Measurements from ENCODE around the gene ZFP3. TPM values are rescaled to one million over a fixed set of nuclear protein-coding genes. Genes with fewer than 3 reads are reported as not detected.
A peak's percentile ranks its signal among the peaks of the same experiment; 100 is the strongest.

The ZFP3 gene
- total and polyA plus RNA-seq, 2 of the 4 experiments (the other 2 are of a cell fraction) = 0.54 to 0.75 TPM

DNA sequence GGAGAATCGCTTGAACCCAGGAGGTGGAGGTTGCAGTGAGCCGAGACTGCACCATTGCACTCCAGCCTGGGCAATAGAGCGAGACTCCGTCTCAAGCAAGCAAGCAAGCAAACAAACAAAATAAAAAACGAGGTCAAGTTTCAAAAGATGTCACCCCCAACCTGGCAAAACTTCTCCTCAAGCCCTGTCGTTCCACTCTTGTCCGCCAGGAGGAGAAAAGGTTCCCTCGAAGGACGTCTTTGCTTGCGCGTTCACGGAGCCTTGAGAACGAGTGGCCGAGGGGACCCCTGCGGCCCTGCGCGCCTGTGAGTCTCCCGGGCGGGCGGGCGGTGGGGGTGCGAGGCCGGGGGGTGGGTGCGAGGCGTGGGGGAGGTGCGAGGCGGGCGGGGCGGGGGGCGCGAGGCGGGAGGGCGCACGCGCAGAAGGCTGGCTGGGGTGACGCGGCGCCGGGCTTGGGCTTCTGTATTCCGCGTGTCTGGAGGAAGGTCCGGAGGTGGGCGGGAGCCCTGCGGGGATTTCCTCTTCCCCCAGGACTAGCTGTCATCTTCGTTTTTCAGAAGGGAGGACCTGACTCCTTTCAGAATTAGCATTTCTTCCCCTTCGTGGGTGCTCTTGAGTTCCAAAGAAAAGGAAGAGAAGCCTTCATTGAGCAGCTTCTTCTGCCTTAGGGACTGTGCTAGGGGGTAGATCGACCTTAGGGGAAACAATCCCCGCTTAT lies 46.7 kb upstream of the ZFP3 start:
- Histone ChIP-seq H2BK5ac (ENCODE audit: low read depth, low read length, poor library complexity, severe bottlenecking) (no peak overlapping the region), H2AFZ (replicated peaks; ENCODE audit: low read length, poor library complexity) (peak overlapping the region; percentile 94), H3K4me1 (ENCODE audit: control insufficient read depth, insufficient read depth, low read length) (no peaks in the 10 kb centered on the region), H2BK20ac (ENCODE audit: low read depth, low read length) (no peak overlapping the region), H3K79me1 (ENCODE audit: low read depth in 1 of 2, low read length in 2 of 2) (no peaks in the 10 kb centered on the region), H3K9me3 (ENCODE audit: control insufficient read depth, insufficient read depth, low read length) (no peaks in the 10 kb centered on the region), H4K8ac (ENCODE audit: low read depth in 2 of 2, low read length in 2 of 2) (peak overlapping the region; percentile 77; a peak in 3 of 4 replicates), H3K23ac (ENCODE audit: low read depth, low read length) (peak overlapping the region; percentile 89; the same call in 1 of the 2 replicates), H3K9ac (ENCODE audit: low read depth, low read length) (peak overlapping the region; percentile 60), H3K4ac (ENCODE audit: low read depth, low read length) (peak overlapping the region; percentile 79), H3K18ac (ENCODE audit: low read depth, low read length) (peak overlapping the region; percentile 6; the same call in 1 of the 2 replicates), H3K14ac (replicated peaks; ENCODE audit: low read depth, low read length) (peak overlapping the region; percentile 57; the same call in 1 of the 2 replicates), H4K91ac (ENCODE audit: insufficient read depth, low read depth, low read length) (no peak overlapping the region), H4K20me1 (ENCODE audit: insufficient read depth, low read length) (no peaks in the 10 kb centered on the region), H3K9me1 (ENCODE audit: insufficient read depth, low read length) (no peaks in the 10 kb centered on the region; the same call in 1 of the 2 replicates), H3K56ac (ENCODE audit: extremely low read depth, insufficient read depth, low read length) (no peak overlapping the region), H3K27ac (ENCODE audit: insufficient read depth, low read length) (no peak overlapping the region), H2AK5ac (ENCODE audit: low read depth, low read length) (no peak overlapping the region), H2BK120ac (ENCODE audit: low read depth, low read length) (0 out of 2 replicates have a peak overlapping the region, but pooled peaks have one; percentile 45), H2AK9ac (replicated peaks; ENCODE audit: low read depth, low read length, poor library complexity) (peak overlapping the region; percentile 15), H3K4me3 (ENCODE audit: insufficient read depth, low read depth, low read length) (peak overlapping the region; percentile 38), H3K36me3 (ENCODE audit: control insufficient read depth, insufficient read depth, low read length) (no peaks in the 10 kb centered on the region), H4K5ac (ENCODE audit: low read depth, low read length) (peak overlapping the region; percentile 61), H2BK15ac (ENCODE audit: low read depth, low read length) (no peak overlapping the region), H3K4me2 (ENCODE audit: low read depth, low read length) (peak overlapping the region; percentile 85), H3K27me3 (ENCODE audit: control insufficient read depth, insufficient read depth, low read length) (peaks cover 8% of the 10 kb centered on the region)
- no TSS peak for BruUV-seq (replicated peaks)
- peak; percentile 73 for DNase-seq
- ChIA-PET POLR2A (ENCODE audit: unreplicated experiment) (no interaction called here), CTCF (interaction anchor here (1.4 kb wide), 1 partner anchor 31 kb away, joined by 10 read pairs; no protein-coding TSS in a partner anchor)
- WGBS, 2 experiments (ENCODE audit: extremely low coverage in 2 of 2, insufficient read length in 1 of 2) = 25% methylated on average over 2 of the region's 48 CpGs; no CpG with 5 or more reads in 1 of the 2 experiments
- TF ChIP-seq MAZ (IDR thresholded peaks at IDR 0.05; ENCODE audit: borderline replicate concordance, low read depth, low read length) = peak; percentile 32; the same call in 1 of the 2 replicates
- peak; percentile 54 for TF ChIP-seq RAD21 (IDR thresholded peaks at IDR 0.05; ENCODE audit: low read length)
- TF ChIP-seq, protein P1, sequence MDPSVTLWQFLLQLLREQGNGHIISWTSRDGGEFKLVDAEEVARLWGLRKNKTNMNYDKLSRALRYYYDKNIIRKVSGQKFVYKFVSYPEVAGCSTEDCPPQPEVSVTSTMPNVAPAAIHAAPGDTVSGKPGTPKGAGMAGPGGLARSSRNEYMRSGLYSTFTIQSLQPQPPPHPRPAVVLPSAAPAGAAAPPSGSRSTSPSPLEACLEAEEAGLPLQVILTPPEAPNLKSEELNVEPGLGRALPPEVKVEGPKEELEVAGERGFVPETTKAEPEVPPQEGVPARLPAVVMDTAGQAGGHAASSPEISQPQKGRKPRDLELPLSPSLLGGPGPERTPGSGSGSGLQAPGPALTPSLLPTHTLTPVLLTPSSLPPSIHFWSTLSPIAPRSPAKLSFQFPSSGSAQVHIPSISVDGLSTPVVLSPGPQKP (IDR thresholded peaks at IDR 0.05; ENCODE audit: borderline replicate concordance, low read depth, low read length) = no peak
- TF ChIP-seq SMC3 (IDR thresholded peaks at IDR 0.05; ENCODE audit: low read depth, low read length) = peak; percentile 67
- TF ChIP-seq MXI1 (IDR thresholded peaks at IDR 0.05; ENCODE audit: borderline replicate concordance, low read depth, low read length) = 0 out of 2 replicates have a peak, but pooled peaks have one; percentile 36
- TF ChIP-seq NFE2L2 (IDR thresholded peaks at IDR 0.05; ENCODE audit: low read depth, low read length) = no peak
- TF ChIP-seq, protein P2, sequence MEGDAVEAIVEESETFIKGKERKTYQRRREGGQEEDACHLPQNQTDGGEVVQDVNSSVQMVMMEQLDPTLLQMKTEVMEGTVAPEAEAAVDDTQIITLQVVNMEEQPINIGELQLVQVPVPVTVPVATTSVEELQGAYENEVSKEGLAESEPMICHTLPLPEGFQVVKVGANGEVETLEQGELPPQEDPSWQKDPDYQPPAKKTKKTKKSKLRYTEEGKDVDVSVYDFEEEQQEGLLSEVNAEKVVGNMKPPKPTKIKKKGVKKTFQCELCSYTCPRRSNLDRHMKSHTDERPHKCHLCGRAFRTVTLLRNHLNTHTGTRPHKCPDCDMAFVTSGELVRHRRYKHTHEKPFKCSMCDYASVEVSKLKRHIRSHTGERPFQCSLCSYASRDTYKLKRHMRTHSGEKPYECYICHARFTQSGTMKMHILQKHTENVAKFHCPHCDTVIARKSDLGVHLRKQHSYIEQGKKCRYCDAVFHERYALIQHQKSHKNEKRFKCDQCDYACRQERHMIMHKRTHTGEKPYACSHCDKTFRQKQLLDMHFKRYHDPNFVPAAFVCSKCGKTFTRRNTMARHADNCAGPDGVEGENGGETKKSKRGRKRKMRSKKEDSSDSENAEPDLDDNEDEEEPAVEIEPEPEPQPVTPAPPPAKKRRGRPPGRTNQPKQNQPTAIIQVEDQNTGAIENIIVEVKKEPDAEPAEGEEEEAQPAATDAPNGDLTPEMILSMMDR (conservative IDR thresholded peaks at IDR 0.05; ENCODE audit: low read depth, low read length) = peak; percentile 73
- no peak for TF ChIP-seq RFX5 (IDR thresholded peaks at IDR 0.05; ENCODE audit: low read depth, low read length)
- TF ChIP-seq MAFK (IDR thresholded peaks at IDR 0.05; ENCODE audit: low read depth, low read length) = no peak
- dilution Hi-C loops (cut with HindIII; ENCODE audit: low sequenced_read_pairs, unreplicated experiment) (no loop called here), in situ Hi-C loops (cut with MboI; ENCODE audit: low sequenced_read_pairs) (no loop called here), intact Hi-C loops (cut with micrococcal nuclease) (loop anchor here (1.0 kb wide), 1 partner anchor 31 kb away; no protein-coding TSS in a partner anchor)
- ATAC-seq (ENCODE audit: low read depth) = peak; percentile 86
